Coronary artery (tissue), 2 donors: Measurements from ENCODE around the gene RPGR.

ENCODE experiments used
- DNase-seq: peaks from one replicate; pipeline ENCODE4 v3.0.0-alpha.2; 2017; ENCODE audit warnings: low spot score
- H3K27ac ChIP-seq, 2 donors: fragments of 200-600 bp; sonication (generic); one replicate each; pipeline ENCODE4 v1.5.1; 2016 to 2019
- H3K4me3 ChIP-seq: fragments of 200-600 bp; sonication (generic); 2 replicates; pipeline ENCODE4 v1.5.1; 2016; ENCODE audit warnings: mild to moderate bottlenecking, moderate library complexity
- TF ChIP-seq, protein P1 (sequence below): fragments of 200-600 bp; sonication (generic); IDR thresholded peaks from one replicate; pipeline ENCODE4 v1.5.1; 2019; ENCODE audit warnings: antibody characterized with exemption

Gene RPGR

GRCh38 chrX:38279188-38279587, 48.1 kb downstream of the RPGR start:
- TF ChIP-seq, protein P1, sequence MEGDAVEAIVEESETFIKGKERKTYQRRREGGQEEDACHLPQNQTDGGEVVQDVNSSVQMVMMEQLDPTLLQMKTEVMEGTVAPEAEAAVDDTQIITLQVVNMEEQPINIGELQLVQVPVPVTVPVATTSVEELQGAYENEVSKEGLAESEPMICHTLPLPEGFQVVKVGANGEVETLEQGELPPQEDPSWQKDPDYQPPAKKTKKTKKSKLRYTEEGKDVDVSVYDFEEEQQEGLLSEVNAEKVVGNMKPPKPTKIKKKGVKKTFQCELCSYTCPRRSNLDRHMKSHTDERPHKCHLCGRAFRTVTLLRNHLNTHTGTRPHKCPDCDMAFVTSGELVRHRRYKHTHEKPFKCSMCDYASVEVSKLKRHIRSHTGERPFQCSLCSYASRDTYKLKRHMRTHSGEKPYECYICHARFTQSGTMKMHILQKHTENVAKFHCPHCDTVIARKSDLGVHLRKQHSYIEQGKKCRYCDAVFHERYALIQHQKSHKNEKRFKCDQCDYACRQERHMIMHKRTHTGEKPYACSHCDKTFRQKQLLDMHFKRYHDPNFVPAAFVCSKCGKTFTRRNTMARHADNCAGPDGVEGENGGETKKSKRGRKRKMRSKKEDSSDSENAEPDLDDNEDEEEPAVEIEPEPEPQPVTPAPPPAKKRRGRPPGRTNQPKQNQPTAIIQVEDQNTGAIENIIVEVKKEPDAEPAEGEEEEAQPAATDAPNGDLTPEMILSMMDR: no peak
- H3K27ac ChIP-seq: no peak overlapping the region
- no peak overlapping the region for H3K4me3 ChIP-seq
- DNase-seq: no peak

GRCh38 chrX:38278682-38279081, 48.6 kb downstream of the RPGR start:
- Histone ChIP-seq H3K4me3 (no peak overlapping the region), H3K27ac (no peak overlapping the region)
- DNase-seq: no peak
- TF ChIP-seq, protein P1: no peak

DNA sequence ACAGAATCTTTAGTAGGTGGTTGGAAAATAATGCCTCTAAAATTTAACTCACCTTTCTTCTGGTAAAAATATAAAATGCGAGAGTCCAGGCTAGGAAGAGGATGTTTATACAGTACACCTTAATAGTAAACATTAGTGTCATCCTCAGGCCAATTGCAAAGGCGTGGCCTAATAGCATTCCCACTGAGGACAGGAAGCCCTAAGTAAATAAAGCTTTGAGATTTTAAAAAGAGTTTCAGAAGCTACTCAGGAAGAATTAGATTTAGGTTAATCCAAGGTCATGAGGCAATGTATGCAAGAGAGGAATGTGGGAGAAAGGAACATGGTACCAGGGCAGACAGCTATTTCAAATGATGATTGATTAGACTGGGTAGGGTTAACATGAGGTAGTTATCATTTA, 49.5 kb downstream of the RPGR start:
- no peak for DNase-seq
- H3K27ac ChIP-seq: no peak overlapping the region
- TF ChIP-seq, protein P1: no peak
- H3K4me3 ChIP-seq: no peak overlapping the region

GRCh38 chrX:38277136-38277535, 50.2 kb downstream of the RPGR start:
- H3K27ac ChIP-seq: no peak overlapping the region
- H3K4me3 ChIP-seq: no peak overlapping the region
- TF ChIP-seq, protein P1: no peak
- no peak for DNase-seq

GRCh38 chrX:38276089-38276488, 51.2 kb downstream of the RPGR start:
- DNase-seq: no peak
- TF ChIP-seq, protein P1: no peak
- H3K4me3 ChIP-seq: no peak overlapping the region
- H3K27ac ChIP-seq: no peak overlapping the region

GRCh38 chrX:38275615-38276014, 51.7 kb downstream of the RPGR start:
- no peak overlapping the region for H3K27ac ChIP-seq
- DNase-seq: no peak
- no peak overlapping the region for H3K4me3 ChIP-seq
- TF ChIP-seq, protein P1: no peak

DNA sequence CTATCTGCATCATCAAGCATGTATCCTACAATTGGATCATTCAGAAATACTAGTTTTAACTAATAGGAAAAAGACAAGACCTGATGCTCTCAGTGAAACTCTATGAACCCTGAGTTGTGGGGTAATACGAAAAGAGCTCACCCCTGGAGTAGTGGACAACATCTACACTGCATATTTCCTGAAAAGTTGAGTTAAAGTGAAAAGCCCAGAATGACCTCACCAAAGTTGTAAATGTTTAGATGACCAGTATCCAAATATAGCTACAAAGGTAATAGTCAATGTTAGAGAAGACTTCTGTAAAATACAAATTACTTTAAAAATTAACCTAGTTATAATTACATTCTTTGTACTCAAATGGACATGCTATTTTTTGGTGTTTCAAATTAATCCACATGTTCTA, 53.9 kb downstream of the RPGR start:
- TF ChIP-seq, protein P1: no peak
- no peak for DNase-seq
- Histone ChIP-seq H3K27ac (no peak overlapping the region), H3K4me3 (no peak overlapping the region)
